Glutamatergic neuron (in vitro differentiated cells): ENCODE data around the gene TRIM54. TPM values are rescaled to one million over a fixed set of nuclear protein-coding genes. Genes with fewer than 3 reads are reported as not detected.

Experiments
- DNase-seq: peaks from one replicate; pipeline ENCODE4 v3.0.0; 2022
- H3K27ac Mint-ChIP-seq: one replicate; pipeline ENCODE4 v1.8.0; 2020; ENCODE audit warnings: mild to moderate bottlenecking, mixed read lengths, inconsistent platforms; ENCODE audit not compliant: unreplicated experiment
- H3K27me3 Mint-ChIP-seq: one replicate; pipeline ENCODE4 v1.8.0; 2020; ENCODE audit warnings: mild to moderate bottlenecking, moderate library complexity, mixed read lengths, inconsistent platforms; ENCODE audit not compliant: unreplicated experiment
- H3K36me3 Mint-ChIP-seq: one replicate; pipeline ENCODE4 v1.8.0; 2020; ENCODE audit warnings: mild to moderate bottlenecking, mixed read lengths, inconsistent platforms; ENCODE audit not compliant: unreplicated experiment
- H3K4me1 Mint-ChIP-seq: one replicate; pipeline ENCODE4 v1.8.0; 2020; ENCODE audit warnings: mild to moderate bottlenecking, low read depth, mixed read lengths, inconsistent platforms; ENCODE audit not compliant: unreplicated experiment
- H3K4me3 Mint-ChIP-seq: one replicate; pipeline ENCODE4 v1.8.0; 2020; ENCODE audit warnings: mild to moderate bottlenecking, mixed read lengths, inconsistent platforms; ENCODE audit not compliant: unreplicated experiment
- H3K9me3 Mint-ChIP-seq: one replicate; pipeline ENCODE4 v1.8.0; 2020; ENCODE audit warnings: mild to moderate bottlenecking, moderate library complexity, mixed read lengths, inconsistent platforms; ENCODE audit not compliant: unreplicated experiment
- total RNA-seq: library from RNA; stranded (reverse); fragmentation: NEBNext Ultra II Directional; extraction: Animal tissue kit (Norgen Biotek cat#: 25700); gene quantifications from one replicate; pipeline ENCODE4 v1.2.1, GENCODE V29; 2021; ENCODE audit not compliant: unreplicated experiment
- TF ChIP-seq, protein P1 (sequence below): fragments of 200-600 bp; sonication (generic); IDR thresholded peaks from one replicate; pipeline ENCODE4 v1.5.0; 2021; ENCODE audit not compliant: partially characterized antibody, unreplicated experiment

The TRIM54 gene
- total RNA-seq, 1 donor from 2014 or later, result 2.0 TPM

DNA sequence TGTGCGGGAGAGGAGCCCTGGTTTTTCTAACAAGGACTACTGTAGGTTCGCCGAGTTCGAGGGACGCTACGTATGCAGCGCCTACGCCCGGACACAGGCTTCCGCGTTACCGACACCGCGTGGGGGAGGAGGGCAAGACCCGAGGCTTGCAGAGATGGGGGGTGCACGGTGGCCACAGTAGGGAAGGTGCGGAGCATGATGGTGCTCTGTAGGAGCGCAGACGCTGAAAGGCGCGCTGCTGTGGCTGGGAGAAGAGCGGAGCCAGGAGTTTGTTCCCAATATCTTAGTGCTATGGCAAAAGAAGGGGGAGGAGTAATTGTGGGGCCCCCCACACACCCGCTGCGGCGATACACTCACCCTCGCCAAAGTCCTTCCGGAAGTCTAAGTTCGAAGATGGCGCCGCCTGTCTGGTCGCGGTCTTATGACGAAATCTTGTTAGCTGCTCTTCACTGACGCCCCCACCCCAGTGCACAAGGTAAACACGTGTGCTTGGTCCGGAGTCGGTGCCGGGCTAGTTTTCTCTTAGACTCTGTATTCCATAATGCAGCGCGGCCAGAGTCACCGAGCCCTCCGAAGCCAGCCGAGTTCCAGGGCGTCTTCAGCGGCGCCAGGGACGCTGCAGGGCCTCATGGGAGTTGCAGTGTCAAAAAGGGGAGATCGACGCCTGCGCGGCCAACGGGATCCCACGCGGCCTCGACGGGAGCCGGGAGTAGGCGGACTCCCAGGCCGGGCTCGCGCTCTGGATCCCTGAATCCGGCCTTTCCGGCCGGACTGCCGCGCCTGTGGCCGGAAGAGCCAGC lies 74.4 kb downstream of the TRIM54 start, which contains the start of gene GTF3C2:
Gene GTF3C2 (minus strand): TSS at position 383 of the 800 bp plus-strand sequence. CDS start 13,210 bp downstream, outside the sequence.
- Mint-ChIP-seq H3K27ac (peak within 1 kb of the TSS; percentile 100), H3K4me3 (peak within 1 kb of the TSS; percentile 100), H3K9me3 (peaks cover 19% of the 10 kb centered on the region)

More for the DNA sequence above, 74.4 kb downstream of the TRIM54 start, which contains the start of gene GTF3C2:
- peak; percentile 95 for DNase-seq
- Mint-ChIP-seq H3K36me3 (no peaks in the 10 kb centered on the region), H3K4me1 (peaks cover 10% of the 10 kb centered on the region), H3K27me3 (peaks cover 14% of the 10 kb centered on the region)
- TF ChIP-seq, protein P1, sequence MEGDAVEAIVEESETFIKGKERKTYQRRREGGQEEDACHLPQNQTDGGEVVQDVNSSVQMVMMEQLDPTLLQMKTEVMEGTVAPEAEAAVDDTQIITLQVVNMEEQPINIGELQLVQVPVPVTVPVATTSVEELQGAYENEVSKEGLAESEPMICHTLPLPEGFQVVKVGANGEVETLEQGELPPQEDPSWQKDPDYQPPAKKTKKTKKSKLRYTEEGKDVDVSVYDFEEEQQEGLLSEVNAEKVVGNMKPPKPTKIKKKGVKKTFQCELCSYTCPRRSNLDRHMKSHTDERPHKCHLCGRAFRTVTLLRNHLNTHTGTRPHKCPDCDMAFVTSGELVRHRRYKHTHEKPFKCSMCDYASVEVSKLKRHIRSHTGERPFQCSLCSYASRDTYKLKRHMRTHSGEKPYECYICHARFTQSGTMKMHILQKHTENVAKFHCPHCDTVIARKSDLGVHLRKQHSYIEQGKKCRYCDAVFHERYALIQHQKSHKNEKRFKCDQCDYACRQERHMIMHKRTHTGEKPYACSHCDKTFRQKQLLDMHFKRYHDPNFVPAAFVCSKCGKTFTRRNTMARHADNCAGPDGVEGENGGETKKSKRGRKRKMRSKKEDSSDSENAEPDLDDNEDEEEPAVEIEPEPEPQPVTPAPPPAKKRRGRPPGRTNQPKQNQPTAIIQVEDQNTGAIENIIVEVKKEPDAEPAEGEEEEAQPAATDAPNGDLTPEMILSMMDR, result no peak

Other genes starting within 250 kb of the TRIM54 start
- 35.8 TPM for gene TMEM214, start 249.5 kb upstream of the TRIM54 start, total RNA-seq
- 17.3 TPM for gene AGBL5, start 230.8 kb upstream of the TRIM54 start, total RNA-seq
- 215 TPM for gene OST4, start 210.8 kb upstream of the TRIM54 start, total RNA-seq
- gene EMILIN1, start 203.8 kb upstream of the TRIM54 start, total RNA-seq, result 3.2 TPM
- gene KHK, start 195.7 kb upstream of the TRIM54 start, total RNA-seq, result 5.3 TPM
- 1.3 TPM for gene CGREF1, start 163.3 kb upstream of the TRIM54 start, total RNA-seq
- gene ABHD1, start 158.6 kb upstream of the TRIM54 start, total RNA-seq, result not detected
- 35.5 TPM for gene PREB, start 147.8 kb upstream of the TRIM54 start, total RNA-seq
- gene PRR30, start 143.0 kb upstream of the TRIM54 start, total RNA-seq, result not detected
- gene TCF23, start 133.4 kb upstream of the TRIM54 start, total RNA-seq, result not detected
- 58.8 TPM for gene ATRAID, start 70.4 kb upstream of the TRIM54 start, total RNA-seq
- gene SLC5A6, start 70.2 kb upstream of the TRIM54 start, total RNA-seq, result 40.0 TPM
- 38.5 TPM for gene CAD, start 65.1 kb upstream of the TRIM54 start, total RNA-seq
- gene SLC30A3, start 19.4 kb upstream of the TRIM54 start, total RNA-seq, result 1.3 TPM
- gene DNAJC5G, start 7.0 kb upstream of the TRIM54 start, total RNA-seq, result not detected
- 1.9 TPM for gene UCN, start 26.0 kb downstream of the TRIM54 start, total RNA-seq
- 56.6 TPM for gene MPV17, start 40.7 kb downstream of the TRIM54 start, total RNA-seq
- gene GTF3C2, start 74.3 kb downstream of the TRIM54 start, total RNA-seq, result 111 TPM
- 53.6 TPM for gene EIF2B4, start 87.9 kb downstream of the TRIM54 start, total RNA-seq
- gene SNX17, start 88.2 kb downstream of the TRIM54 start, total RNA-seq, result 72.5 TPM
- gene ZNF513, start 98.3 kb downstream of the TRIM54 start, total RNA-seq, result 30.2 TPM
- 84.9 TPM for gene PPM1G, start 127.2 kb downstream of the TRIM54 start, total RNA-seq
- gene NRBP1, start 146.2 kb downstream of the TRIM54 start, total RNA-seq, result 142 TPM
- 4.2 TPM for gene KRTCAP3, start 160.0 kb downstream of the TRIM54 start, total RNA-seq
- 43.6 TPM for gene IFT172, start 207.3 kb downstream of the TRIM54 start, total RNA-seq
- gene FNDC4, start 212.8 kb downstream of the TRIM54 start, total RNA-seq, result 15.2 TPM
- gene GCKR, start 214.4 kb downstream of the TRIM54 start, total RNA-seq, result 0.61 TPM